Naive thymus-derived CD4-positive, alpha-beta T cell (primary cell): ENCODE results near the gene RNF145. TPM values are rescaled to one million over a fixed set of nuclear protein-coding genes. Genes with fewer than 3 reads are reported as not detected.

Experiments used
- polyA plus RNA-seq, 2 donors: library from polyadenylated mRNA; unstranded; fragments of 300-500 nt; fragmentation: Illumina TruSeq; gene quantifications; one replicate each; pipeline ENCODE4 v1.2.3, GENCODE V29; 2021
- total RNA-seq, 6 experiments: library from RNA in 5 of 6; stranded (reverse) in 5 of 6; gene quantifications; 1 replicate in 5 of 6; 2 replicates in 1 of 6; pipeline ENCODE4 v1.2.3 and lab custom pipeline; 2021 to 2026

Gene RNF145
- total and polyA plus RNA-seq, 7 experiments from 2014 or later, result 10.8 to 142 (median 64.4) TPM

Other genes with a start within 250 kb of the RNF145 start
- gene EBF1, start 109.6 kb downstream of the RNF145 start, total RNA-seq, result 1 to 10 TPM in 1 of 5 experiments, under 1 TPM in 3, not detected in 1; 0.22 to 1.4 (median 0.47) TPM
- not detected for gene EBF1, start 109.6 kb downstream of the RNF145 start, polyA plus RNA-seq
- 10 to 100 TPM; 18.2 to 30.9 (median 30.2) TPM for gene UBLCP1, start 53.7 kb upstream of the RNF145 start, total RNA-seq
- 10 to 100 TPM; 57.1 to 62.2 TPM for gene UBLCP1, start 53.7 kb upstream of the RNF145 start, polyA plus RNA-seq
- not detected for gene IL12B, start 120.9 kb upstream of the RNF145 start, total RNA-seq
- gene IL12B, start 120.9 kb upstream of the RNF145 start, polyA plus RNA-seq, result not detected